WTC11 (cell line): ENCODE measurements around the gene PIGN. TPM values are rescaled to one million over a fixed set of nuclear protein-coding genes. Genes with fewer than 3 reads are reported as not detected.

Experiments
- ATAC-seq: fragments of 200-7000 bp; cut with Tn5 transposase; 2 replicates; pipeline ENCODE4 v1.10.0; 2021; ENCODE audit warnings: mild to moderate bottlenecking, moderate library complexity
- CTCF ChIA-PET: fragments of 300-600 bp; sonication (Branson Sonifier 250); formaldehyde crosslinking; loops from one replicate; lab custom pipeline; 2021; ENCODE audit warnings: antibody characterized with exemption; lab: Charles Lee
- POLR2A ChIA-PET: fragments of 350-600 bp; sonication (Branson Sonifier 250); formaldehyde crosslinking; loops from one replicate; lab custom pipeline; 2021; ENCODE audit warnings: antibody characterized with exemption; lab: Charles Lee
- DNase-seq: peaks from one replicate; pipeline ENCODE4 v3.0.0; 2021; ENCODE audit warnings: low spot score
- H3K27ac Mint-ChIP-seq: 2 replicates; pipeline ENCODE4 v1.8.0; 2021; ENCODE audit warnings: mixed read lengths
- H3K27me3 Mint-ChIP-seq: 2 replicates; pipeline ENCODE4 v1.8.0; 2021; ENCODE audit warnings: low read depth, mild to moderate bottlenecking, moderate library complexity, mixed read lengths
- H3K36me3 Mint-ChIP-seq: 2 replicates; pipeline ENCODE4 v1.8.0; 2021; ENCODE audit warnings: mixed read lengths
- H3K4me1 Mint-ChIP-seq: 2 replicates; pipeline ENCODE4 v1.8.0; 2022; ENCODE audit warnings: mixed read lengths
- H3K4me3 Mint-ChIP-seq: 2 replicates; pipeline ENCODE4 v1.8.0; 2021; ENCODE audit warnings: mild to moderate bottlenecking, moderate library complexity, mixed read lengths
- H3K9me3 Mint-ChIP-seq: 2 replicates; pipeline ENCODE4 v1.8.0; 2021; ENCODE audit warnings: mixed read lengths
- ATF1 ChIP-seq: sonication (generic); formaldehyde crosslinking; IDR thresholded peaks from 2 replicates; pipeline ENCODE4 v1.8.1; 2023; ENCODE audit warnings: mild to moderate bottlenecking, moderate library complexity, missing genetic modification reagents
- E2F4 ChIP-seq: sonication (generic); formaldehyde crosslinking; IDR thresholded peaks from 2 replicates; pipeline ENCODE4 v1.8.1; 2022; ENCODE audit warnings: low read depth, mild to moderate bottlenecking, moderate library complexity, missing genetic modification reagents, borderline replicate concordance
- FOXP1 ChIP-seq: sonication (generic); formaldehyde crosslinking; IDR thresholded peaks from 2 replicates; pipeline ENCODE4 v1.8.0; 2022; ENCODE audit warnings: missing genetic modification reagents, mild to moderate bottlenecking, moderate library complexity, borderline replicate concordance
- MXD4 ChIP-seq: fragments of 250-450 bp; sonication (Bioruptor Pico); IDR thresholded peaks from 2 replicates; pipeline ENCODE4 v1.8.0; 2021; ENCODE audit warnings: mild to moderate bottlenecking, moderate library complexity, borderline replicate concordance
- NFE2L1 ChIP-seq: sonication (generic); formaldehyde crosslinking; IDR thresholded peaks from 2 replicates; pipeline ENCODE4 v1.8.1; 2023; ENCODE audit warnings: missing genetic modification reagents
- NR2C2 ChIP-seq: sonication (generic); formaldehyde crosslinking; IDR thresholded peaks from 2 replicates; pipeline ENCODE4 v1.8.0; 2022; ENCODE audit warnings: mild to moderate bottlenecking, missing genetic modification reagents
- SOX15 ChIP-seq: fragments of 250-450 bp; sonication (Bioruptor Pico); IDR thresholded peaks from 2 replicates; pipeline ENCODE4 v1.9.0; 2021; ENCODE audit warnings: mild to moderate bottlenecking
- TEAD1 ChIP-seq: sonication (generic); formaldehyde crosslinking; IDR thresholded peaks from 2 replicates; pipeline ENCODE4 v1.8.0; 2022; ENCODE audit warnings: mild to moderate bottlenecking, missing genetic modification reagents
- ZNF263 ChIP-seq: sonication (generic); formaldehyde crosslinking; IDR thresholded peaks from 2 replicates; pipeline ENCODE4 v1.8.1; 2022; ENCODE audit warnings: low read depth, mild to moderate bottlenecking, moderate library complexity, missing genetic modification reagents
- ZNF416 ChIP-seq: fragments of 250-450 bp; sonication (Bioruptor Pico); IDR thresholded peaks from 2 replicates; pipeline ENCODE4 v1.9.0; 2021; ENCODE audit warnings: mild to moderate bottlenecking, inconsistent platforms
- total RNA-seq: library from RNA; stranded (reverse); gene quantifications from 3 replicates; pipeline ENCODE4 v1.2.3, GENCODE V29; 2021
- TF ChIP-seq, protein P1 (sequence below): sonication (generic); formaldehyde crosslinking; IDR thresholded peaks from 2 replicates; pipeline ENCODE4 v1.8.1; 2023; ENCODE audit warnings: mild to moderate bottlenecking, missing genetic modification reagents, borderline replicate concordance
- TF ChIP-seq, protein P2 (sequence below): fragments of 250-450 bp; sonication (Bioruptor Pico); IDR thresholded peaks from 2 replicates; pipeline ENCODE4 v1.9.0; 2021; ENCODE audit warnings: moderate library complexity, mild to moderate bottlenecking, inconsistent platforms, borderline replicate concordance
- TF ChIP-seq, protein P3 (sequence below): fragments of 250-450 bp; sonication (Bioruptor Pico); IDR thresholded peaks from 2 replicates; pipeline ENCODE4 v1.9.0; 2021; ENCODE audit warnings: mild to moderate bottlenecking
- TF ChIP-seq, protein P4 (sequence below): sonication (generic); formaldehyde crosslinking; IDR thresholded peaks from 2 replicates; pipeline ENCODE4 v1.8.0; 2022; ENCODE audit warnings: mild to moderate bottlenecking, missing genetic modification reagents
- TF ChIP-seq, protein P5 (sequence below): sonication (generic); formaldehyde crosslinking; IDR thresholded peaks from 2 replicates; pipeline ENCODE4 v1.8.1; 2023; ENCODE audit warnings: mild to moderate bottlenecking, missing genetic modification reagents, moderate library complexity
- TF ChIP-seq, protein P6 (sequence below): fragments of 250-450 bp; sonication (Bioruptor Pico); IDR thresholded peaks from 2 replicates; pipeline ENCODE4 v1.9.0; 2021; ENCODE audit warnings: mild to moderate bottlenecking
- TF ChIP-seq, protein P7 (sequence below): fragments of 250-450 bp; sonication (Bioruptor Pico); IDR thresholded peaks from 2 replicates; pipeline ENCODE4 v1.8.0; 2021; ENCODE audit warnings: mild to moderate bottlenecking

Gene PIGN
- total RNA-seq, 1 experiment from 2014 or later, result 23.4 TPM

DNA sequence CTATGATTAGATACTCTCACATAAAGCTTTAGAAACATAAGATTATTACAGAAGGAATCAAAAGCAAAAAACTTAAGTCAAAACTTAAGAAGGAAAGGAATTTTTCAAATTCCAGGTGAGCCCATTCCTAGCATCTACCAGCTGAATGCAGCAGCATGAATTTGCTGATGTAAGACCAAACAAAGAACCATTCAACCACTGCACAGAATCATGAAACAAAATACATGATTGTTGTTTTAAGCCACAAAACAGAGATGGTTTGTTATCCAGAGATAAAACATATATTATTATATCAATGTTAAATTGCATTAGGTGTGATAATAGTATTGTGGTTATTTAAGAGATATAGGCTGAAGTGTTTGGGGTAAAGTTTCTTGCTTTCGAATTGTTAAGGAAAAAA, 29.0 kb downstream of the PIGN start (continued):
- TF ChIP-seq, protein P1, sequence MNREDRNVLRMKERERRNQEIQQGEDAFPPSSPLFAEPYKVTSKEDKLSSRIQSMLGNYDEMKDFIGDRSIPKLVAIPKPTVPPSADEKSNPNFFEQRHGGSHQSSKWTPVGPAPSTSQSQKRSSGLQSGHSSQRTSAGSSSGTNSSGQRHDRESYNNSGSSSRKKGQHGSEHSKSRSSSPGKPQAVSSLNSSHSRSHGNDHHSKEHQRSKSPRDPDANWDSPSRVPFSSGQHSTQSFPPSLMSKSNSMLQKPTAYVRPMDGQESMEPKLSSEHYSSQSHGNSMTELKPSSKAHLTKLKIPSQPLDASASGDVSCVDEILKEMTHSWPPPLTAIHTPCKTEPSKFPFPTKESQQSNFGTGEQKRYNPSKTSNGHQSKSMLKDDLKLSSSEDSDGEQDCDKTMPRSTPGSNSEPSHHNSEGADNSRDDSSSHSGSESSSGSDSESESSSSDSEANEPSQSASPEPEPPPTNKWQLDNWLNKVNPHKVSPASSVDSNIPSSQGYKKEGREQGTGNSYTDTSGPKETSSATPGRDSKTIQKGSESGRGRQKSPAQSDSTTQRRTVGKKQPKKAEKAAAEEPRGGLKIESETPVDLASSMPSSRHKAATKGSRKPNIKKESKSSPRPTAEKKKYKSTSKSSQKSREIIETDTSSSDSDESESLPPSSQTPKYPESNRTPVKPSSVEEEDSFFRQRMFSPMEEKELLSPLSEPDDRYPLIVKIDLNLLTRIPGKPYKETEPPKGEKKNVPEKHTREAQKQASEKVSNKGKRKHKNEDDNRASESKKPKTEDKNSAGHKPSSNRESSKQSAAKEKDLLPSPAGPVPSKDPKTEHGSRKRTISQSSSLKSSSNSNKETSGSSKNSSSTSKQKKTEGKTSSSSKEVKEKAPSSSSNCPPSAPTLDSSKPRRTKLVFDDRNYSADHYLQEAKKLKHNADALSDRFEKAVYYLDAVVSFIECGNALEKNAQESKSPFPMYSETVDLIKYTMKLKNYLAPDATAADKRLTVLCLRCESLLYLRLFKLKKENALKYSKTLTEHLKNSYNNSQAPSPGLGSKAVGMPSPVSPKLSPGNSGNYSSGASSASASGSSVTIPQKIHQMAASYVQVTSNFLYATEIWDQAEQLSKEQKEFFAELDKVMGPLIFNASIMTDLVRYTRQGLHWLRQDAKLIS (CRISPR knock-in tag), result no peak
- TF ChIP-seq, protein P2, sequence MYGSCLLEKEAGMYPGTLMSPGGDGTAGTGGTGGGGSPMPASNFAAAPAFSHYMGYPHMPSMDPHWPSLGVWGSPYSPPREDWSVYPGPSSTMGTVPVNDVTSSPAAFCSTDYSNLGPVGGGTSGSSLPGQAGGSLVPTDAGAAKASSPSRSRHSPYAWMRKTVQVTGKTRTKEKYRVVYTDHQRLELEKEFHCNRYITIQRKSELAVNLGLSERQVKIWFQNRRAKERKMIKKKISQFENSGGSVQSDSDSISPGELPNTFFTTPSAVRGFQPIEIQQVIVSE, result no peak
- TF ChIP-seq SOX15 (CRISPR knock-in tag), result no peak
- TF ChIP-seq ATF1 (CRISPR knock-in tag), result no peak
- TF ChIP-seq, protein P3, sequence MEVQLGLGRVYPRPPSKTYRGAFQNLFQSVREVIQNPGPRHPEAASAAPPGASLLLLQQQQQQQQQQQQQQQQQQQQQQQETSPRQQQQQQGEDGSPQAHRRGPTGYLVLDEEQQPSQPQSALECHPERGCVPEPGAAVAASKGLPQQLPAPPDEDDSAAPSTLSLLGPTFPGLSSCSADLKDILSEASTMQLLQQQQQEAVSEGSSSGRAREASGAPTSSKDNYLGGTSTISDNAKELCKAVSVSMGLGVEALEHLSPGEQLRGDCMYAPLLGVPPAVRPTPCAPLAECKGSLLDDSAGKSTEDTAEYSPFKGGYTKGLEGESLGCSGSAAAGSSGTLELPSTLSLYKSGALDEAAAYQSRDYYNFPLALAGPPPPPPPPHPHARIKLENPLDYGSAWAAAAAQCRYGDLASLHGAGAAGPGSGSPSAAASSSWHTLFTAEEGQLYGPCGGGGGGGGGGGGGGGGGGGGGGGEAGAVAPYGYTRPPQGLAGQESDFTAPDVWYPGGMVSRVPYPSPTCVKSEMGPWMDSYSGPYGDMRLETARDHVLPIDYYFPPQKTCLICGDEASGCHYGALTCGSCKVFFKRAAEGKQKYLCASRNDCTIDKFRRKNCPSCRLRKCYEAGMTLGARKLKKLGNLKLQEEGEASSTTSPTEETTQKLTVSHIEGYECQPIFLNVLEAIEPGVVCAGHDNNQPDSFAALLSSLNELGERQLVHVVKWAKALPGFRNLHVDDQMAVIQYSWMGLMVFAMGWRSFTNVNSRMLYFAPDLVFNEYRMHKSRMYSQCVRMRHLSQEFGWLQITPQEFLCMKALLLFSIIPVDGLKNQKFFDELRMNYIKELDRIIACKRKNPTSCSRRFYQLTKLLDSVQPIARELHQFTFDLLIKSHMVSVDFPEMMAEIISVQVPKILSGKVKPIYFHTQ (CRISPR knock-in tag), result no peak

DNA sequence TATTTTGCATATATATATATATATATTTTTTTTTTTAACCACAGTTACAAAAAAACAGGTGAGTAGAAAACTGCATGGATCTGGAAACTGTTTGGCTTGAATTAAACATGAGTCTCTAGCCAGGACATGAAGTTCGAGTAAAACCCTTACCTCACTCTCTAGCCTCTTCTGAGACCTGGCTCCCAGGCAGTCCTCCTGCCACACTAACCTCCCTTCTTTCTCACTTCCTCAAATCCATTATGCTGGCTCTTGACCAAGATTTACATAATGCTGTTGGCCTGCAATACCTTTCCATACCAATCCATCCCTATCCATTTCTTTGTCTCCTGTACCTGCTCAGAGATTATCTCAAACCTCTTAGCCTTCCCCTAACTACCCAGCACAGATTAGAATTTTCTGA, 34.0 kb downstream of the PIGN start:
- POLR2A ChIA-PET, result no interaction called here
- H3K4me3 Mint-ChIP-seq, result no peak overlapping the region
- no peaks in the 10 kb centered on the region; the same call in 1 of the 2 replicates for H3K36me3 Mint-ChIP-seq
- ATAC-seq, result peak; percentile 80
- CTCF ChIA-PET, result no interaction called here
- H3K27ac Mint-ChIP-seq, result no peak overlapping the region
- no peaks in the 10 kb centered on the region for H3K27me3 Mint-ChIP-seq
- H3K4me1 Mint-ChIP-seq, result peaks cover 5% of the 10 kb centered on the region
- no peak for TF ChIP-seq ZNF263 (CRISPR knock-in tag)
- no peak for TF ChIP-seq ZNF416 (CRISPR knock-in tag)
- H3K9me3 Mint-ChIP-seq, result no peaks in the 10 kb centered on the region
- DNase-seq, result no peak

DNA sequence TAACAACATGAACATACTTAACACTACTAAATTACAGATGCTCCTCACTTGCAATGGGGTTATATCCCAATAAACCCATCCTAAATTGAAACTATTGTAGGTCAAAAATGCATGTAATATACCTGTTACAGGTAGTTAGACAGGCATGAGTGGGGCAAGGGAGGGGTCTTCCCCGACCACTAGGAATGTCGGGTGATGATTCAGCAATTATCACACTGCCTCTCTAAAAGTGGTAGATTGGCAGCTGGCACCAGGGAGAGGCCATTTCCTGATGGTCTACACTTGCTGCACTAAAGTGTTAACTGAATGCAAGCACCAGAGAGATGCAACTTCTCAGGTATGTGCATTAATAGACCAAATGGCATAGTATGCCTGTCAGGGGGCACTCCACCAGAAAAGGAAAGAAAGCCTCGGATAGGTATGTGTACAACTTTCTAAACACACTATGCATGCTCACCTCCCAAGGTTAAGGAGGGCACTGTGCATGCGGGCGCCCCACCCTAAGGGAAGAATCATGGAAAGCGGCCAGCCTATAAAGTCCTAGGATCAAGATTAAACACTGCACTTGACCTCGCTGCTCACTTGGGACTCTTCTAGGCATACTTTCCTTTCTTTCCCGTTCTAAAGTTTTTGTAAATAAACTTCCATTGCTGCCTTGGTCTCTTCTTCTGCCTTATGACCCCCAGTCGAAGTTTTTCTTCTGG, 35.6 kb downstream of the PIGN start:
- no peaks in the 10 kb centered on the region; the same call in 1 of the 2 replicates for H3K36me3 Mint-ChIP-seq
- H3K27ac Mint-ChIP-seq, result no peak overlapping the region
- no peaks in the 10 kb centered on the region for H3K9me3 Mint-ChIP-seq
- ChIA-PET CTCF (no interaction called here), POLR2A (no interaction called here)
- no peak for ATAC-seq
- H3K4me1 Mint-ChIP-seq, result peaks cover 5% of the 10 kb centered on the region
- H3K4me3 Mint-ChIP-seq, result no peak overlapping the region
- TF ChIP-seq TEAD1 (no peak), NR2C2 (CRISPR knock-in tag) (no peak)
- TF ChIP-seq, protein P4, sequence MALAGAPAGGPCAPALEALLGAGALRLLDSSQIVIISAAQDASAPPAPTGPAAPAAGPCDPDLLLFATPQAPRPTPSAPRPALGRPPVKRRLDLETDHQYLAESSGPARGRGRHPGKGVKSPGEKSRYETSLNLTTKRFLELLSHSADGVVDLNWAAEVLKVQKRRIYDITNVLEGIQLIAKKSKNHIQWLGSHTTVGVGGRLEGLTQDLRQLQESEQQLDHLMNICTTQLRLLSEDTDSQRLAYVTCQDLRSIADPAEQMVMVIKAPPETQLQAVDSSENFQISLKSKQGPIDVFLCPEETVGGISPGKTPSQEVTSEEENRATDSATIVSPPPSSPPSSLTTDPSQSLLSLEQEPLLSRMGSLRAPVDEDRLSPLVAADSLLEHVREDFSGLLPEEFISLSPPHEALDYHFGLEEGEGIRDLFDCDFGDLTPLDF, result no peak
- DNase-seq, result no peak
- no peaks in the 10 kb centered on the region for H3K27me3 Mint-ChIP-seq

- CTCF ChIA-PET, result no interaction called here
- H3K36me3 Mint-ChIP-seq, result no peaks in the 10 kb centered on the region
- H3K4me1 Mint-ChIP-seq, result no peaks in the 10 kb centered on the region; the same call in 1 of the 2 replicates
- no peaks in the 10 kb centered on the region for H3K9me3 Mint-ChIP-seq
- no peak for DNase-seq
- POLR2A ChIA-PET, result no interaction called here
- ATAC-seq, result no peak
- no peak overlapping the region for H3K4me3 Mint-ChIP-seq
- no peak overlapping the region for H3K27ac Mint-ChIP-seq
- H3K27me3 Mint-ChIP-seq, result no peaks in the 10 kb centered on the region
- TF ChIP-seq E2F4 (CRISPR knock-in tag), result no peak
- TF ChIP-seq, protein P5, sequence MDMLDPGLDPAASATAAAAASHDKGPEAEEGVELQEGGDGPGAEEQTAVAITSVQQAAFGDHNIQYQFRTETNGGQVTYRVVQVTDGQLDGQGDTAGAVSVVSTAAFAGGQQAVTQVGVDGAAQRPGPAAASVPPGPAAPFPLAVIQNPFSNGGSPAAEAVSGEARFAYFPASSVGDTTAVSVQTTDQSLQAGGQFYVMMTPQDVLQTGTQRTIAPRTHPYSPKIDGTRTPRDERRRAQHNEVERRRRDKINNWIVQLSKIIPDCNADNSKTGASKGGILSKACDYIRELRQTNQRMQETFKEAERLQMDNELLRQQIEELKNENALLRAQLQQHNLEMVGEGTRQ, result no peak
- no peak for TF ChIP-seq FOXP1 (CRISPR knock-in tag)
- TF ChIP-seq MXD4 (CRISPR knock-in tag), result no peak
- TF ChIP-seq, protein P6, sequence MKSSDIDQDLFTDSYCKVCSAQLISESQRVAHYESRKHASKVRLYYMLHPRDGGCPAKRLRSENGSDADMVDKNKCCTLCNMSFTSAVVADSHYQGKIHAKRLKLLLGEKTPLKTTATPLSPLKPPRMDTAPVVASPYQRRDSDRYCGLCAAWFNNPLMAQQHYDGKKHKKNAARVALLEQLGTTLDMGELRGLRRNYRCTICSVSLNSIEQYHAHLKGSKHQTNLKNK (CRISPR knock-in tag), result no peak
- TF ChIP-seq NFE2L1 (CRISPR knock-in tag), result no peak
- TF ChIP-seq, protein P7, sequence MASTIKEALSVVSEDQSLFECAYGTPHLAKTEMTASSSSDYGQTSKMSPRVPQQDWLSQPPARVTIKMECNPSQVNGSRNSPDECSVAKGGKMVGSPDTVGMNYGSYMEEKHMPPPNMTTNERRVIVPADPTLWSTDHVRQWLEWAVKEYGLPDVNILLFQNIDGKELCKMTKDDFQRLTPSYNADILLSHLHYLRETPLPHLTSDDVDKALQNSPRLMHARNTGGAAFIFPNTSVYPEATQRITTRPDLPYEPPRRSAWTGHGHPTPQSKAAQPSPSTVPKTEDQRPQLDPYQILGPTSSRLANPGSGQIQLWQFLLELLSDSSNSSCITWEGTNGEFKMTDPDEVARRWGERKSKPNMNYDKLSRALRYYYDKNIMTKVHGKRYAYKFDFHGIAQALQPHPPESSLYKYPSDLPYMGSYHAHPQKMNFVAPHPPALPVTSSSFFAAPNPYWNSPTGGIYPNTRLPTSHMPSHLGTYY (CRISPR knock-in tag), result no peak
- TF ChIP-seq ZNF263 (CRISPR knock-in tag), result no peak
Measured at GRCh38 chr18:62144338-62144737, 42.5 kb downstream of the PIGN start.
